ENCODE results near the gene KIRREL2.

DNA sequence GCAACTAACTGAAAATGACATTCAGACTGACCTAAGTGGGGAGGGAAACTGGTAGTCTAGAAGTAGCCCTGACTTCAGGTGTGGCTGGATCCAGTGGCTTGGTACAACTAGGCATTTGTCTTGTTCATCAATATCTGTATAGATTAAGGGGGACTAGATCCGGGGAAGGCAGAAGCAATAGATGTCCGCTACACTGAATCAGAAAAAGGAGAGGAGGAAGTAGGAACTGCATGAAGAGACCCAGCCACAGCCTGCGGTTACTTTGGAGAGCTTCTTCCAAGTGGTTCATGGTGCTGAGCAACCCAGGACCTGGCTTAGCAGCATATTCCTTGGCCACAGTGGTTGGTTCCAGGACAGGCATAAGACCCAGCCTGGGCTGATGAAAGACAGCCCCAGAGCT lies 34.1 kb upstream of the KIRREL2 start:
- TF ChIP-seq GTF2F1 (IDR thresholded peaks at IDR 0.05; ENCODE audit: borderline replicate concordance, low read depth, low read length) (no peak), JUN (IDR thresholded peaks at IDR 0.05; ENCODE audit: low read depth, low read length) (no peak), POLR2AphosphoS5 (IDR thresholded peaks at IDR 0.05; ENCODE audit: low read depth, low read length) (no peak)
- TF ChIP-seq, protein P1, sequence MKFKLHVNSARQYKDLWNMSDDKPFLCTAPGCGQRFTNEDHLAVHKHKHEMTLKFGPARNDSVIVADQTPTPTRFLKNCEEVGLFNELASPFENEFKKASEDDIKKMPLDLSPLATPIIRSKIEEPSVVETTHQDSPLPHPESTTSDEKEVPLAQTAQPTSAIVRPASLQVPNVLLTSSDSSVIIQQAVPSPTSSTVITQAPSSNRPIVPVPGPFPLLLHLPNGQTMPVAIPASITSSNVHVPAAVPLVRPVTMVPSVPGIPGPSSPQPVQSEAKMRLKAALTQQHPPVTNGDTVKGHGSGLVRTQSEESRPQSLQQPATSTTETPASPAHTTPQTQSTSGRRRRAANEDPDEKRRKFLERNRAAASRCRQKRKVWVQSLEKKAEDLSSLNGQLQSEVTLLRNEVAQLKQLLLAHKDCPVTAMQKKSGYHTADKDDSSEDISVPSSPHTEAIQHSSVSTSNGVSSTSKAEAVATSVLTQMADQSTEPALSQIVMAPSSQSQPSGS (IDR thresholded peaks at IDR 0.05; ENCODE audit: low read length) = no peak

Data from H1 (cell line).